Activated T-cell treated with anti-CD3 and anti-CD28 coated beads, Interleukin-2, amount 50 U/mL, for 4 hours (primary cell): ENCODE results near the gene STS. TPM values are rescaled to one million over a fixed set of nuclear protein-coding genes. Genes with fewer than 3 reads are reported as not detected.

Experiments used
- ATAC-seq, 2 donors: fragments of 200-7000 bp; cut with Tn5 transposase; one replicate each; pipeline ENCODE4 v1.10.0; 2021
- DNase-seq: peaks from one replicate; pipeline ENCODE4 v3.0.0-alpha.2; 2020
- H3K27me3 Mint-ChIP-seq: one replicate; pipeline ENCODE4 v1.8.0; 2021; ENCODE audit warnings: low read depth, mixed read lengths
- H3K36me3 Mint-ChIP-seq: one replicate; pipeline ENCODE4 v1.8.0; 2022; ENCODE audit warnings: mixed read lengths; ENCODE audit not compliant: insufficient read depth
- H3K4me1 Mint-ChIP-seq: one replicate; pipeline ENCODE4 v1.8.0; 2021; ENCODE audit warnings: low read depth, mixed read lengths
- H3K4me3 Mint-ChIP-seq: one replicate; pipeline ENCODE4 v1.8.0; 2021; ENCODE audit warnings: mild to moderate bottlenecking, moderate library complexity, mixed read lengths
- H3K9me3 Mint-ChIP-seq: one replicate; pipeline ENCODE4 v1.8.0; 2021; ENCODE audit warnings: mixed read lengths
- total RNA-seq, 3 donors: library from RNA; stranded (reverse); gene quantifications; one replicate each; pipeline ENCODE4 v1.2.1, GENCODE V29; 2021

The STS gene
- total RNA-seq = 1 to 10 TPM; 1.6 to 2.4 (median 1.6) TPM

- peak within 1 kb of the TSS; percentile 83 for H3K4me3 Mint-ChIP-seq
- no peaks in the 10 kb centered on the region for H3K36me3 Mint-ChIP-seq
- peaks cover 13% of the 10 kb centered on the region for H3K4me1 Mint-ChIP-seq
Measured at GRCh38 chrX:7147413-7147977, at the start of gene STS. TSS of gene STS (plus strand) at chrX:7147712. CDS start at chrX:7253200, 105,488 bp downstream.

GRCh38 chrX:7100022-7100421 is 47.5 kb upstream of the STS start:
- peaks cover 19% of the 10 kb centered on the region for H3K36me3 Mint-ChIP-seq
- H3K9me3 Mint-ChIP-seq = no peaks in the 10 kb centered on the region
- no peak overlapping the region for H3K4me3 Mint-ChIP-seq
- no peaks in the 10 kb centered on the region for H3K27me3 Mint-ChIP-seq
- ATAC-seq (no peak), DNase-seq (no peak)
- peaks cover 5% of the 10 kb centered on the region for H3K4me1 Mint-ChIP-seq

More at GRCh38 chrX:7147413-7147977, at the start of gene STS:
- peak; percentile 51 to 53 for ATAC-seq
- peak; percentile 41 for DNase-seq
- Mint-ChIP-seq H3K9me3 (no peaks in the 10 kb centered on the region), H3K27me3 (no peaks in the 10 kb centered on the region)

GRCh38 chrX:7102119-7102518 is 45.4 kb upstream of the STS start:
- no peak for DNase-seq
- Mint-ChIP-seq H3K9me3 (no peaks in the 10 kb centered on the region), H3K27me3 (no peaks in the 10 kb centered on the region), H3K36me3 (peaks cover 22% of the 10 kb centered on the region), H3K4me3 (no peak overlapping the region), H3K4me1 (peaks cover 5% of the 10 kb centered on the region)
- ATAC-seq = no peak

GRCh38 chrX:7106649-7107048 is 40.9 kb upstream of the STS start:
- H3K36me3 Mint-ChIP-seq = peaks cover 16% of the 10 kb centered on the region
- peaks cover 19% of the 10 kb centered on the region for H3K4me1 Mint-ChIP-seq
- no peak for ATAC-seq
- no peaks in the 10 kb centered on the region for H3K9me3 Mint-ChIP-seq
- no peak overlapping the region for H3K4me3 Mint-ChIP-seq
- H3K27me3 Mint-ChIP-seq = no peaks in the 10 kb centered on the region
- no peak for DNase-seq

- no peak for ATAC-seq
- Mint-ChIP-seq H3K36me3 (peaks cover 11% of the 10 kb centered on the region), H3K27me3 (no peaks in the 10 kb centered on the region), H3K4me3 (no peak overlapping the region), H3K9me3 (no peaks in the 10 kb centered on the region), H3K4me1 (peaks cover 17% of the 10 kb centered on the region)
- DNase-seq = no peak
Measured at GRCh38 chrX:7108030-7108429, 39.5 kb upstream of the STS start.

- ATAC-seq (no peak), DNase-seq (no peak)
- Mint-ChIP-seq H3K27me3 (no peaks in the 10 kb centered on the region), H3K9me3 (no peaks in the 10 kb centered on the region), H3K4me3 (no peak overlapping the region), H3K36me3 (peaks cover 7% of the 10 kb centered on the region), H3K4me1 (peaks cover 14% of the 10 kb centered on the region)
Measured at GRCh38 chrX:7109049-7109531, 38.4 kb upstream of the STS start.

- Mint-ChIP-seq H3K9me3 (no peaks in the 10 kb centered on the region), H3K27me3 (no peaks in the 10 kb centered on the region), H3K4me3 (no peak overlapping the region), H3K36me3 (peaks cover 6% of the 10 kb centered on the region), H3K4me1 (peaks cover 14% of the 10 kb centered on the region)
- no peak for ATAC-seq
- DNase-seq = no peak
Measured at GRCh38 chrX:7109838-7110793, 37.4 kb upstream of the STS start.

- Mint-ChIP-seq H3K27me3 (no peaks in the 10 kb centered on the region), H3K4me3 (no peak overlapping the region), H3K36me3 (peaks cover 3% of the 10 kb centered on the region), H3K9me3 (no peaks in the 10 kb centered on the region), H3K4me1 (peaks cover 14% of the 10 kb centered on the region)
- DNase-seq (no peak), ATAC-seq (no peak)
Measured at GRCh38 chrX:7110821-7111276, 36.7 kb upstream of the STS start.

- ATAC-seq = no peak
- Mint-ChIP-seq H3K9me3 (no peaks in the 10 kb centered on the region), H3K36me3 (peaks cover 2% of the 10 kb centered on the region), H3K27me3 (no peaks in the 10 kb centered on the region), H3K4me3 (no peak overlapping the region), H3K4me1 (peaks cover 14% of the 10 kb centered on the region)
- no peak for DNase-seq
Measured at GRCh38 chrX:7111518-7111917, 36.0 kb upstream of the STS start.

GRCh38 chrX:7112071-7112470 is 35.4 kb upstream of the STS start:
- ATAC-seq (no peak), DNase-seq (no peak)
- Mint-ChIP-seq H3K9me3 (no peaks in the 10 kb centered on the region), H3K4me3 (no peak overlapping the region), H3K4me1 (peaks cover 14% of the 10 kb centered on the region), H3K27me3 (no peaks in the 10 kb centered on the region), H3K36me3 (peaks cover 2% of the 10 kb centered on the region)

- Mint-ChIP-seq H3K36me3 (peaks cover 5% of the 10 kb centered on the region), H3K4me3 (no peak overlapping the region), H3K4me1 (peaks cover 12% of the 10 kb centered on the region), H3K27me3 (no peaks in the 10 kb centered on the region), H3K9me3 (no peaks in the 10 kb centered on the region)
- no peak for ATAC-seq
- DNase-seq = no peak
Measured at GRCh38 chrX:7115557-7115956, 32.0 kb upstream of the STS start.

GRCh38 chrX:7116081-7116480 is 31.4 kb upstream of the STS start:
- Mint-ChIP-seq H3K4me1 (peaks cover 9% of the 10 kb centered on the region), H3K36me3 (peaks cover 5% of the 10 kb centered on the region), H3K27me3 (no peaks in the 10 kb centered on the region), H3K4me3 (no peak overlapping the region), H3K9me3 (no peaks in the 10 kb centered on the region)
- DNase-seq (no peak), ATAC-seq (no peak)

GRCh38 chrX:7117587-7117986 is 29.9 kb upstream of the STS start:
- Mint-ChIP-seq H3K4me3 (no peak overlapping the region), H3K4me1 (peaks cover 8% of the 10 kb centered on the region), H3K9me3 (no peaks in the 10 kb centered on the region), H3K36me3 (peaks cover 5% of the 10 kb centered on the region), H3K27me3 (no peaks in the 10 kb centered on the region)
- ATAC-seq (no peak), DNase-seq (no peak)

- no peak overlapping the region for H3K4me3 Mint-ChIP-seq
- ATAC-seq (no peak), DNase-seq (no peak)
- peaks cover 10% of the 10 kb centered on the region for H3K4me1 Mint-ChIP-seq
- H3K9me3 Mint-ChIP-seq = no peaks in the 10 kb centered on the region
- H3K36me3 Mint-ChIP-seq = peaks cover 3% of the 10 kb centered on the region
- no peaks in the 10 kb centered on the region for H3K27me3 Mint-ChIP-seq
Measured at GRCh38 chrX:7119950-7120877, 27.3 kb upstream of the STS start.
